ENCODE data around the gene FAM209A.
"Not testable (repeated sequence)": the region's sequence is repeated elsewhere in the genome, so short reads cannot be mapped to it uniquely, and the experiment has no call there.

FAM209A gene

GRCh38 chr20:56524444-56524843 is at the start of gene FAM209A:
TSS of gene FAM209A (plus strand) at chr20:56524744. CDS start at chr20:56524809, 65 bp downstream.
- not testable (repeated sequence) for DNase-seq (ENCODE audit: low read depth)

GRCh38 chr20:56483970-56484369 is 40.6 kb upstream of the FAM209A start:
- no peak for DNase-seq (ENCODE audit: low read depth)

GRCh38 chr20:56487216-56487615 is 37.3 kb upstream of the FAM209A start:
- DNase-seq (ENCODE audit: low read depth) = no peak

GRCh38 chr20:56488566-56488965 is 36.0 kb upstream of the FAM209A start:
- DNase-seq (ENCODE audit: low read depth) = no peak

GRCh38 chr20:56501116-56501515 is 23.4 kb upstream of the FAM209A start:
- DNase-seq (ENCODE audit: low read depth) = no peak

GRCh38 chr20:56503916-56504315 is 20.6 kb upstream of the FAM209A start:
- no peak for DNase-seq (ENCODE audit: low read depth)

GRCh38 chr20:56504373-56505005 is 20.1 kb upstream of the FAM209A start:
- DNase-seq (ENCODE audit: low read depth) = no peak

GRCh38 chr20:56506103-56506502 is 18.4 kb upstream of the FAM209A start:
- DNase-seq (ENCODE audit: low read depth) = no peak

GRCh38 chr20:56511926-56512325 is 12.6 kb upstream of the FAM209A start:
- DNase-seq (ENCODE audit: low read depth) = no peak

- DNase-seq (ENCODE audit: low read depth) = no peak
Observed at GRCh38 chr20:56513161-56514150, 11.1 kb upstream of the FAM209A start.

GRCh38 chr20:56516631-56517030 is 7.9 kb upstream of the FAM209A start:
- DNase-seq (ENCODE audit: low read depth) = no peak

GRCh38 chr20:56517211-56517610 is 7.3 kb upstream of the FAM209A start:
- DNase-seq (ENCODE audit: low read depth) = no peak

- DNase-seq (ENCODE audit: low read depth) = no peak
Observed at GRCh38 chr20:56517641-56518040, 6.9 kb upstream of the FAM209A start.

- DNase-seq (ENCODE audit: low read depth) = no peak
Observed at GRCh38 chr20:56518126-56518525, 6.4 kb upstream of the FAM209A start.

GRCh38 chr20:56518721-56519398 is 5.7 kb upstream of the FAM209A start:
- no peak for DNase-seq (ENCODE audit: low read depth)

- DNase-seq (ENCODE audit: low read depth) = no peak
Observed at GRCh38 chr20:56519551-56519950, 5.0 kb upstream of the FAM209A start.

GRCh38 chr20:56520180-56520579 is 4.4 kb upstream of the FAM209A start:
- no peak for DNase-seq (ENCODE audit: low read depth)

GRCh38 chr20:56520746-56521354 is 3.7 kb upstream of the FAM209A start:
- not testable (repeated sequence) for DNase-seq (ENCODE audit: low read depth)

- no peak for DNase-seq (ENCODE audit: low read depth)
Observed at GRCh38 chr20:56522311-56522710, 2.2 kb upstream of the FAM209A start.

- DNase-seq (ENCODE audit: low read depth) = no peak
Observed at GRCh38 chr20:56527521-56527920, 3.0 kb downstream of the FAM209A start.

- not testable (repeated sequence) for DNase-seq (ENCODE audit: low read depth)
Observed at GRCh38 chr20:56532946-56533345, 8.4 kb downstream of the FAM209A start, which contains the start of gene FAM209B. TSS of gene FAM209B (plus strand) at chr20:56533246. CDS start at chr20:56533342, 96 bp downstream.

- DNase-seq (ENCODE audit: low read depth) = no peak
Observed at GRCh38 chr20:56537997-56538396, 13.5 kb downstream of the FAM209A start.

Measured in GM04504 (cell line).